ENCODE data around the gene SLC39A11. TPM values are rescaled to one million over a fixed set of nuclear protein-coding genes. Genes with fewer than 3 reads are reported as not detected.

SLC39A11 gene
- total RNA-seq, 1 donor from 2014 or later: 21.5 TPM

- Histone ChIP-seq H3K4me3 (ENCODE audit: insufficient read depth, low read depth, low read length) (no peak overlapping the region), H3K27ac (ENCODE audit: low read depth, low read length) (no peak overlapping the region), H3K4me2 (ENCODE audit: low read length) (no peak overlapping the region), H4K20me1 (ENCODE audit: insufficient read depth, low read length) (no peaks in the 10 kb centered on the region), H3K79me2 (ENCODE audit: insufficient read depth, low read length) (no peaks in the 10 kb centered on the region), H3K27me3 (ENCODE audit: insufficient read depth, low read length) (peaks cover 3% of the 10 kb centered on the region), H3K4me1 (ENCODE audit: insufficient read depth, low read length) (peaks cover 5% of the 10 kb centered on the region), H2AFZ (ENCODE audit: low read depth, low read length) (no peak overlapping the region), H3K9ac (ENCODE audit: low read length) (no peak overlapping the region), H3K36me3 (ENCODE audit: insufficient read depth, low read length) (no peaks in the 10 kb centered on the region), H3K9me3 (ENCODE audit: insufficient read depth, low read depth, low read length) (no peaks in the 10 kb centered on the region)
- TF ChIP-seq EZH2 (IDR thresholded peaks at IDR 0.05; ENCODE audit: insufficient read depth, low read length) (no peak), CTCF (IDR thresholded peaks at IDR 0.05; ENCODE audit: insufficient read depth, low read depth, low read length) (no peak)
- no peak overlapping the region for H3K27ac Mint-ChIP-seq (ENCODE audit: unreplicated experiment)
- H3K4me3 Mint-ChIP-seq (ENCODE audit: unreplicated experiment): no peak overlapping the region
- peaks cover 13% of the 10 kb centered on the region for H3K9me3 Mint-ChIP-seq (ENCODE audit: unreplicated experiment)
- DNase-seq (ENCODE audit: low read depth) (no peak), FAIRE-seq (no peak)
- H3K4me1 Mint-ChIP-seq (ENCODE audit: low read depth, unreplicated experiment): peaks cover 6% of the 10 kb centered on the region
- peaks cover 10% of the 10 kb centered on the region for H3K27me3 Mint-ChIP-seq (ENCODE audit: low read depth, unreplicated experiment)
- H3K36me3 Mint-ChIP-seq (ENCODE audit: low read depth, unreplicated experiment): peaks cover 2% of the 10 kb centered on the region
Observed at GRCh38 chr17:73140566-73140965, 48.1 kb upstream of the SLC39A11 start.

- Histone ChIP-seq H3K9me3 (ENCODE audit: insufficient read depth, low read depth, low read length) (no peaks in the 10 kb centered on the region), H3K79me2 (ENCODE audit: insufficient read depth, low read length) (no peaks in the 10 kb centered on the region), H3K4me2 (ENCODE audit: low read length) (no peak overlapping the region), H3K36me3 (ENCODE audit: insufficient read depth, low read length) (no peaks in the 10 kb centered on the region), H4K20me1 (ENCODE audit: insufficient read depth, low read length) (no peaks in the 10 kb centered on the region), H2AFZ (ENCODE audit: low read depth, low read length) (no peak overlapping the region), H3K27me3 (ENCODE audit: insufficient read depth, low read length) (peaks cover 3% of the 10 kb centered on the region), H3K9ac (ENCODE audit: low read length) (no peak overlapping the region), H3K4me1 (ENCODE audit: insufficient read depth, low read length) (peaks cover 5% of the 10 kb centered on the region), H3K27ac (ENCODE audit: low read depth, low read length) (no peak overlapping the region), H3K4me3 (ENCODE audit: insufficient read depth, low read depth, low read length) (no peak overlapping the region)
- H3K27me3 Mint-ChIP-seq (ENCODE audit: low read depth, unreplicated experiment): peaks cover 10% of the 10 kb centered on the region
- peaks cover 6% of the 10 kb centered on the region for H3K4me1 Mint-ChIP-seq (ENCODE audit: low read depth, unreplicated experiment)
- H3K4me3 Mint-ChIP-seq (ENCODE audit: unreplicated experiment): no peak overlapping the region
- H3K9me3 Mint-ChIP-seq (ENCODE audit: unreplicated experiment): peaks cover 6% of the 10 kb centered on the region
- no peak overlapping the region for H3K27ac Mint-ChIP-seq (ENCODE audit: unreplicated experiment)
- no peak for FAIRE-seq
- DNase-seq (ENCODE audit: low read depth): no peak
- H3K36me3 Mint-ChIP-seq (ENCODE audit: low read depth, unreplicated experiment): peaks cover 2% of the 10 kb centered on the region
- no peak for TF ChIP-seq CTCF (IDR thresholded peaks at IDR 0.05; ENCODE audit: insufficient read depth, low read depth, low read length)
- TF ChIP-seq EZH2 (IDR thresholded peaks at IDR 0.05; ENCODE audit: insufficient read depth, low read length): no peak
Observed at GRCh38 chr17:73139296-73139695, 46.8 kb upstream of the SLC39A11 start.

GRCh38 chr17:73138541-73139138, 46.2 kb upstream of the SLC39A11 start:
- Mint-ChIP-seq H3K9me3 (ENCODE audit: unreplicated experiment) (peaks cover 2% of the 10 kb centered on the region), H3K27ac (ENCODE audit: unreplicated experiment) (no peak overlapping the region), H3K4me3 (ENCODE audit: unreplicated experiment) (no peak overlapping the region), H3K27me3 (ENCODE audit: low read depth, unreplicated experiment) (peaks cover 10% of the 10 kb centered on the region), H3K4me1 (ENCODE audit: low read depth, unreplicated experiment) (peaks cover 6% of the 10 kb centered on the region), H3K36me3 (ENCODE audit: low read depth, unreplicated experiment) (peaks cover 2% of the 10 kb centered on the region)
- no peaks in the 10 kb centered on the region for H3K9me3 ChIP-seq (ENCODE audit: insufficient read depth, low read depth, low read length)
- no peak overlapping the region for H3K4me3 ChIP-seq (ENCODE audit: insufficient read depth, low read depth, low read length)
- no peak overlapping the region for H3K4me2 ChIP-seq (ENCODE audit: low read length)
- peaks cover 5% of the 10 kb centered on the region for H3K4me1 ChIP-seq (ENCODE audit: insufficient read depth, low read length)
- FAIRE-seq: no peak
- H4K20me1 ChIP-seq (ENCODE audit: insufficient read depth, low read length): no peaks in the 10 kb centered on the region
- H3K9ac ChIP-seq (ENCODE audit: low read length): no peak overlapping the region
- no peak overlapping the region for H2AFZ ChIP-seq (ENCODE audit: low read depth, low read length)
- H3K36me3 ChIP-seq (ENCODE audit: insufficient read depth, low read length): no peaks in the 10 kb centered on the region
- no peak for DNase-seq (ENCODE audit: low read depth)
- TF ChIP-seq EZH2 (IDR thresholded peaks at IDR 0.05; ENCODE audit: insufficient read depth, low read length): no peak
- TF ChIP-seq CTCF (IDR thresholded peaks at IDR 0.05; ENCODE audit: insufficient read depth, low read depth, low read length): no peak
- H3K27ac ChIP-seq (ENCODE audit: low read depth, low read length): no peak overlapping the region
- no peaks in the 10 kb centered on the region for H3K79me2 ChIP-seq (ENCODE audit: insufficient read depth, low read length)
- H3K27me3 ChIP-seq (ENCODE audit: insufficient read depth, low read length): peaks cover 3% of the 10 kb centered on the region

Measured in astrocyte (in vitro differentiated cells and primary cell).